K562 (cell line): ENCODE measurements around the gene C20orf141. TPM values are rescaled to one million over a fixed set of nuclear protein-coding genes. Genes with fewer than 3 reads are reported as not detected.

Source experiments
- HEY1 ChIP-seq: fragments of 250-450 bp; sonication (Bioruptor Pico); IDR thresholded peaks from 2 replicates; pipeline ENCODE4 v1.5.0; 2020; ENCODE audit warnings: mild to moderate bottlenecking, moderate library complexity, borderline replicate concordance
- MEIS2 ChIP-seq: fragments of 450-650 bp; IDR thresholded peaks from 2 replicates; pipeline ENCODE4 v1.6.1; 2014; ENCODE audit warnings: mild to moderate bottlenecking; ENCODE audit not compliant: partially characterized antibody
- NFIX ChIP-seq: fragments of 250-450 bp; sonication (Bioruptor Pico); IDR thresholded peaks from 2 replicates; pipeline ENCODE4 v1.4.0; 2020; ENCODE audit warnings: low read depth, mild to moderate bottlenecking, moderate library complexity
- POLR2AphosphoS2 ChIP-seq: IDR thresholded peaks from 2 replicates; pipeline ENCODE4 v1.6.1; 2012; ENCODE audit warnings: low read length, improper control_type of control experiment
- TAF15 ChIP-seq: fragments of 200-400 bp; formaldehyde crosslinking; IDR thresholded peaks from 2 replicates; pipeline ENCODE4 v1.6.1; 2017; ENCODE audit warnings: mild to moderate bottlenecking, low read depth, low read length, moderate library complexity
- ZNF24 ChIP-seq: fragments of 450-650 bp; IDR thresholded peaks from 2 replicates; pipeline ENCODE4 v1.6.1; 2016
- polyA plus RNA-seq, 8 experiments: library from polyadenylated mRNA; depleted of rRNA in 4 of 8; stranded (reverse) in 5 of 8; unstranded in 3 of 8; fragments of >200 nt; fragmentation: Nextera tagmentation in 2 of 8; fragmentation: Illumina TruSeq in 1 of 8; extraction: Ambion mirVana in 2 of 8; extraction: Trizol in 1 of 8; gene quantifications; 2 replicates each; pipeline versions ENCODE4 v1.2.1 to v1.2.3, GENCODE V29; 2011 to 2014; ENCODE audit warnings: inconsistent platforms in 1 of 8, missing spikeins in 1 of 8
- total RNA-seq, 7 experiments: library from RNA; depleted of rRNA in 6 of 7; stranded (reverse); fragments of >200 nt in 6 of 7; fragmentation: Illumina TruSeq in 2 of 7; extraction: Trizol in 2 of 7; gene quantifications; 2 replicates each; pipeline versions ENCODE4 v1.2.1 to v1.2.3, GENCODE V29; 2011 to 2021; ENCODE audit warnings: low replicate concordance in 1 of 7
- TF ChIP-seq, protein P1 (sequence below): fragments of 200-600 bp; sonication (generic); IDR thresholded peaks from one replicate; pipeline ENCODE4 v1.6.1; 2012; ENCODE audit warnings: mild to moderate bottlenecking, low read depth, low read length, inconsistent platforms
- TF ChIP-seq, protein P2 (sequence below): fragments of 450-650 bp; formaldehyde crosslinking; IDR thresholded peaks from 2 replicates; pipeline ENCODE4 v1.4.0; 2022; ENCODE audit warnings: missing genetic modification characterization
- TF ChIP-seq, protein P3 (sequence below), 2 experiments: IDR thresholded peaks in 1 of 2; conservative IDR thresholded peaks in 1 of 2; 2 replicates each; pipeline ENCODE4 v1.6.1; 2016; ENCODE audit warnings: low read depth in 2 of 2, mild to moderate bottlenecking in 1 of 2, missing compliant biosample characterization in 1 of 2, missing genetic modification characterization in 1 of 2, moderate library complexity in 1 of 2
- TF ChIP-seq, protein P4 (sequence below): sonication (generic); formaldehyde crosslinking; IDR thresholded peaks from 2 replicates; pipeline ENCODE4 v1.8.1; 2022; ENCODE audit warnings: missing genetic modification reagents

The C20orf141 gene
- total and polyA plus RNA-seq, 9 of the 15 experiments (the other 6 are each of a cell fraction or from before 2014, with no cell fraction given), result not detected

DNA sequence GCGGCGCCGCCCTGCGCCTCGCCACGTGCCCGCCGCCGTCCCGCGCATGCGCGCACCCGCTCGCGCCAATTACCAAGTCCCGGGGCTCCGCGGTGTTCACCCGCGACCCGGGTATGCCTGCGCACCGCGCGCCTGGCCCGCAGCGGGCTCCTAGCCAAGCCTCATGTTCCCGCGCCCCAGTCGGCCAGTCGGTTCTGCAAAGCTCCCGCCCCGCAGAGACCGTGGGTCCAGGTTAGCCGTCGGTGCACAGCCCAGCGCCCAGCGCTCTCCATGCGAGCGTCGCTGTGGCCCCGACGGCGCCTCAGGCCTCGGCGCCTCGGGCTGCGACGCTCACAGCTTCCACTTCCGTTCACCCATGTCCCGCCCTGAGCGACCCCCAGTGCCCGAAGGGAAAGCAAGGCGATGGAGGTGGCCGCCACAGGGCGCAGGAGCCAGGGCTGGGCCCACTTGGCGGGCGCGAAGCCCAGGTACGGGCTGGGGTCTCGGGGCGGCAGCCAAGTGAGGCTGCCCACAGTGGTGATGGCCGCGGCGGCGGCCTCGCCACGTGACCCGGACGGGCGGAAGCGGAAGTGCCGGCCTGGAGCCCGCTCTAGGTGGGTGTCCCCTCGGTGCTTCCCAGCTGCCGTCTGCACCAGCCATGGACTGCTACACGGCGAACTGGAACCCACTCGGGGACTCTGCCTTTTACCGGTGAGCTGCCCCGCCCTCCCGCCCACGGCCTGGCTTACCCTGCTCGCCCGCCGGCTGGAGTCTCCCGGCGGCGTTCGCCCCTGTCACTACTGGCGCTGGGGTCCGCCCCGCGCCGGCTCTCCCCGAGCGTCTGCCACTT is 25.6 kb downstream of the C20orf141 start, which contains the start of the genes PCED1A and VPS16 (continued):
- TF ChIP-seq MEIS2, result no peak
- TF ChIP-seq, protein P1, sequence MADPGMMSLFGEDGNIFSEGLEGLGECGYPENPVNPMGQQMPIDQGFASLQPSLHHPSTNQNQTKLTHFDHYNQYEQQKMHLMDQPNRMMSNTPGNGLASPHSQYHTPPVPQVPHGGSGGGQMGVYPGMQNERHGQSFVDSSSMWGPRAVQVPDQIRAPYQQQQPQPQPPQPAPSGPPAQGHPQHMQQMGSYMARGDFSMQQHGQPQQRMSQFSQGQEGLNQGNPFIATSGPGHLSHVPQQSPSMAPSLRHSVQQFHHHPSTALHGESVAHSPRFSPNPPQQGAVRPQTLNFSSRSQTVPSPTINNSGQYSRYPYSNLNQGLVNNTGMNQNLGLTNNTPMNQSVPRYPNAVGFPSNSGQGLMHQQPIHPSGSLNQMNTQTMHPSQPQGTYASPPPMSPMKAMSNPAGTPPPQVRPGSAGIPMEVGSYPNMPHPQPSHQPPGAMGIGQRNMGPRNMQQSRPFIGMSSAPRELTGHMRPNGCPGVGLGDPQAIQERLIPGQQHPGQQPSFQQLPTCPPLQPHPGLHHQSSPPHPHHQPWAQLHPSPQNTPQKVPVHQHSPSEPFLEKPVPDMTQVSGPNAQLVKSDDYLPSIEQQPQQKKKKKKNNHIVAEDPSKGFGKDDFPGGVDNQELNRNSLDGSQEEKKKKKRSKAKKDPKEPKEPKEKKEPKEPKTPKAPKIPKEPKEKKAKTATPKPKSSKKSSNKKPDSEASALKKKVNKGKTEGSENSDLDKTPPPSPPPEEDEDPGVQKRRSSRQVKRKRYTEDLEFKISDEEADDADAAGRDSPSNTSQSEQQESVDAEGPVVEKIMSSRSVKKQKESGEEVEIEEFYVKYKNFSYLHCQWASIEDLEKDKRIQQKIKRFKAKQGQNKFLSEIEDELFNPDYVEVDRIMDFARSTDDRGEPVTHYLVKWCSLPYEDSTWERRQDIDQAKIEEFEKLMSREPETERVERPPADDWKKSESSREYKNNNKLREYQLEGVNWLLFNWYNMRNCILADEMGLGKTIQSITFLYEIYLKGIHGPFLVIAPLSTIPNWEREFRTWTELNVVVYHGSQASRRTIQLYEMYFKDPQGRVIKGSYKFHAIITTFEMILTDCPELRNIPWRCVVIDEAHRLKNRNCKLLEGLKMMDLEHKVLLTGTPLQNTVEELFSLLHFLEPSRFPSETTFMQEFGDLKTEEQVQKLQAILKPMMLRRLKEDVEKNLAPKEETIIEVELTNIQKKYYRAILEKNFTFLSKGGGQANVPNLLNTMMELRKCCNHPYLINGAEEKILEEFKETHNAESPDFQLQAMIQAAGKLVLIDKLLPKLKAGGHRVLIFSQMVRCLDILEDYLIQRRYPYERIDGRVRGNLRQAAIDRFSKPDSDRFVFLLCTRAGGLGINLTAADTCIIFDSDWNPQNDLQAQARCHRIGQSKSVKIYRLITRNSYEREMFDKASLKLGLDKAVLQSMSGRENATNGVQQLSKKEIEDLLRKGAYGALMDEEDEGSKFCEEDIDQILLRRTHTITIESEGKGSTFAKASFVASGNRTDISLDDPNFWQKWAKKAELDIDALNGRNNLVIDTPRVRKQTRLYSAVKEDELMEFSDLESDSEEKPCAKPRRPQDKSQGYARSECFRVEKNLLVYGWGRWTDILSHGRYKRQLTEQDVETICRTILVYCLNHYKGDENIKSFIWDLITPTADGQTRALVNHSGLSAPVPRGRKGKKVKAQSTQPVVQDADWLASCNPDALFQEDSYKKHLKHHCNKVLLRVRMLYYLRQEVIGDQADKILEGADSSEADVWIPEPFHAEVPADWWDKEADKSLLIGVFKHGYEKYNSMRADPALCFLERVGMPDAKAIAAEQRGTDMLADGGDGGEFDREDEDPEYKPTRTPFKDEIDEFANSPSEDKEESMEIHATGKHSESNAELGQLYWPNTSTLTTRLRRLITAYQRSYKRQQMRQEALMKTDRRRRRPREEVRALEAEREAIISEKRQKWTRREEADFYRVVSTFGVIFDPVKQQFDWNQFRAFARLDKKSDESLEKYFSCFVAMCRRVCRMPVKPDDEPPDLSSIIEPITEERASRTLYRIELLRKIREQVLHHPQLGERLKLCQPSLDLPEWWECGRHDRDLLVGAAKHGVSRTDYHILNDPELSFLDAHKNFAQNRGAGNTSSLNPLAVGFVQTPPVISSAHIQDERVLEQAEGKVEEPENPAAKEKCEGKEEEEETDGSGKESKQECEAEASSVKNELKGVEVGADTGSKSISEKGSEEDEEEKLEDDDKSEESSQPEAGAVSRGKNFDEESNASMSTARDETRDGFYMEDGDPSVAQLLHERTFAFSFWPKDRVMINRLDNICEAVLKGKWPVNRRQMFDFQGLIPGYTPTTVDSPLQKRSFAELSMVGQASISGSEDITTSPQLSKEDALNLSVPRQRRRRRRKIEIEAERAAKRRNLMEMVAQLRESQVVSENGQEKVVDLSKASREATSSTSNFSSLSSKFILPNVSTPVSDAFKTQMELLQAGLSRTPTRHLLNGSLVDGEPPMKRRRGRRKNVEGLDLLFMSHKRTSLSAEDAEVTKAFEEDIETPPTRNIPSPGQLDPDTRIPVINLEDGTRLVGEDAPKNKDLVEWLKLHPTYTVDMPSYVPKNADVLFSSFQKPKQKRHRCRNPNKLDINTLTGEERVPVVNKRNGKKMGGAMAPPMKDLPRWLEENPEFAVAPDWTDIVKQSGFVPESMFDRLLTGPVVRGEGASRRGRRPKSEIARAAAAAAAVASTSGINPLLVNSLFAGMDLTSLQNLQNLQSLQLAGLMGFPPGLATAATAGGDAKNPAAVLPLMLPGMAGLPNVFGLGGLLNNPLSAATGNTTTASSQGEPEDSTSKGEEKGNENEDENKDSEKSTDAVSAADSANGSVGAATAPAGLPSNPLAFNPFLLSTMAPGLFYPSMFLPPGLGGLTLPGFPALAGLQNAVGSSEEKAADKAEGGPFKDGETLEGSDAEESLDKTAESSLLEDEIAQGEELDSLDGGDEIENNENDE, result no peak
- TF ChIP-seq HEY1 (CRISPR knock-in tag), result no peak
- TF ChIP-seq ZNF24, result no peak
- TF ChIP-seq, protein P2, sequence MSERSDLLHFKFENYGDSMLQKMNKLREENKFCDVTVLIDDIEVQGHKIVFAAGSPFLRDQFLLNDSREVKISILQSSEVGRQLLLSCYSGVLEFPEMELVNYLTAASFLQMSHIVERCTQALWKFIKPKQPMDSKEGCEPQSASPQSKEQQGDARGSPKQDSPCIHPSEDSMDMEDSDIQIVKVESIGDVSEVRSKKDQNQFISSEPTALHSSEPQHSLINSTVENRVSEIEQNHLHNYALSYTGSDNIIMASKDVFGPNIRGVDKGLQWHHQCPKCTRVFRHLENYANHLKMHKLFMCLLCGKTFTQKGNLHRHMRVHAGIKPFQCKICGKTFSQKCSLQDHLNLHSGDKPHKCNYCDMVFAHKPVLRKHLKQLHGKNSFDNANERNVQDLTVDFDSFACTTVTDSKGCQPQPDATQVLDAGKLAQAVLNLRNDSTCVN (CRISPR knock-in tag), result no peak
- TF ChIP-seq TAF15, result no peak
- TF ChIP-seq POLR2AphosphoS2, result no peak
- TF ChIP-seq NFIX (CRISPR knock-in tag), result no peak
- TF ChIP-seq, protein P3, sequence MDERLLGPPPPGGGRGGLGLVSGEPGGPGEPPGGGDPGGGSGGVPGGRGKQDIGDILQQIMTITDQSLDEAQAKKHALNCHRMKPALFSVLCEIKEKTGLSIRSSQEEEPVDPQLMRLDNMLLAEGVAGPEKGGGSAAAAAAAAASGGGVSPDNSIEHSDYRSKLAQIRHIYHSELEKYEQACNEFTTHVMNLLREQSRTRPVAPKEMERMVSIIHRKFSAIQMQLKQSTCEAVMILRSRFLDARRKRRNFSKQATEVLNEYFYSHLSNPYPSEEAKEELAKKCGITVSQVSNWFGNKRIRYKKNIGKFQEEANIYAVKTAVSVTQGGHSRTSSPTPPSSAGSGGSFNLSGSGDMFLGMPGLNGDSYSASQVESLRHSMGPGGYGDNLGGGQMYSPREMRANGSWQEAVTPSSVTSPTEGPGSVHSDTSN (CRISPR knock-in tag; IDR thresholded peaks at IDR 0.05; ENCODE audit: low read depth), result no peak
- TF ChIP-seq, protein P3 (tag; conservative IDR thresholded peaks at IDR 0.05; ENCODE audit: low read depth), result no peak
- TF ChIP-seq, protein P4, sequence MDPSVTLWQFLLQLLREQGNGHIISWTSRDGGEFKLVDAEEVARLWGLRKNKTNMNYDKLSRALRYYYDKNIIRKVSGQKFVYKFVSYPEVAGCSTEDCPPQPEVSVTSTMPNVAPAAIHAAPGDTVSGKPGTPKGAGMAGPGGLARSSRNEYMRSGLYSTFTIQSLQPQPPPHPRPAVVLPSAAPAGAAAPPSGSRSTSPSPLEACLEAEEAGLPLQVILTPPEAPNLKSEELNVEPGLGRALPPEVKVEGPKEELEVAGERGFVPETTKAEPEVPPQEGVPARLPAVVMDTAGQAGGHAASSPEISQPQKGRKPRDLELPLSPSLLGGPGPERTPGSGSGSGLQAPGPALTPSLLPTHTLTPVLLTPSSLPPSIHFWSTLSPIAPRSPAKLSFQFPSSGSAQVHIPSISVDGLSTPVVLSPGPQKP, result no peak
